NCI-H1694 (cell line): ENCODE data around the gene LSM14A.
"Not testable (repeated sequence)": the region's sequence is repeated elsewhere in the genome, so short reads cannot be mapped to it uniquely, and the experiment has no call there.

Source experiments
- DNase-seq: peaks from one replicate; lab custom pipeline; 2025; lab: John Stamatoyannopoulos, UW

Gene LSM14A

GRCh38 chr19:34171877-34172660, at the start of gene LSM14A:
Gene LSM14A (plus strand): TSS chr19:34172504. CDS start chr19:34172643, 139 bp downstream.
- peak; percentile 61 for DNase-seq

- no peak for DNase-seq
These were observed 47.5 kb upstream of the LSM14A start for GRCh38 chr19:34124828-34125227.

GRCh38 chr19:34126966-34127365, 45.3 kb upstream of the LSM14A start:
- DNase-seq, result no peak

GRCh38 chr19:34127684-34128189, 44.6 kb upstream of the LSM14A start:
- DNase-seq, result no peak

GRCh38 chr19:34128558-34129250, 43.6 kb upstream of the LSM14A start:
- DNase-seq, result no peak

GRCh38 chr19:34131100-34131499, 41.2 kb upstream of the LSM14A start:
- no peak for DNase-seq

GRCh38 chr19:34132145-34132544, 40.2 kb upstream of the LSM14A start:
- not testable (repeated sequence) for DNase-seq

GRCh38 chr19:34132706-34133105, 39.6 kb upstream of the LSM14A start:
- not testable (repeated sequence) for DNase-seq

GRCh38 chr19:34134190-34135053, 37.9 kb upstream of the LSM14A start:
- peak; percentile 66 for DNase-seq

GRCh38 chr19:34135054-34135800, 37.1 kb upstream of the LSM14A start:
- DNase-seq, result no peak

GRCh38 chr19:34135821-34136611, 36.3 kb upstream of the LSM14A start:
- DNase-seq, result no peak

GRCh38 chr19:34141025-34141424, 31.3 kb upstream of the LSM14A start:
- DNase-seq, result no peak

GRCh38 chr19:34142440-34142839, 29.9 kb upstream of the LSM14A start:
- DNase-seq, result no peak

GRCh38 chr19:34145741-34146202, 26.5 kb upstream of the LSM14A start:
- peak; percentile 34 for DNase-seq

- no peak for DNase-seq
These were observed 23.6 kb upstream of the LSM14A start for GRCh38 chr19:34148658-34149185.

- no peak for DNase-seq
These were observed 22.4 kb upstream of the LSM14A start for GRCh38 chr19:34149873-34150272.

GRCh38 chr19:34150558-34150957, 21.7 kb upstream of the LSM14A start:
- DNase-seq, result no peak

- DNase-seq, result no peak
These were observed 20.9 kb upstream of the LSM14A start for GRCh38 chr19:34151439-34151838.

GRCh38 chr19:34154401-34154800, 17.9 kb upstream of the LSM14A start:
- DNase-seq, result no peak

- no peak for DNase-seq
These were observed 16.6 kb upstream of the LSM14A start for GRCh38 chr19:34155686-34156085.
